Stimulated activated CD4-positive, alpha-beta T cell treated with anti-CD3 and anti-CD28 coated beads, TNF-alpha, amount 100 ng/mL, for 1 hour (primary cell): ENCODE measurements around the gene GNG13.
A peak's percentile ranks its signal among the peaks of the same experiment; 100 is the strongest.

ENCODE experiments used
- DNase-seq, 3 donors: peaks; one replicate each; pipeline ENCODE4 v3.0.0-alpha.2; 2020; ENCODE audit warnings: low read depth in 3 of 3, low spot score in 1 of 3

The GNG13 gene

DNA sequence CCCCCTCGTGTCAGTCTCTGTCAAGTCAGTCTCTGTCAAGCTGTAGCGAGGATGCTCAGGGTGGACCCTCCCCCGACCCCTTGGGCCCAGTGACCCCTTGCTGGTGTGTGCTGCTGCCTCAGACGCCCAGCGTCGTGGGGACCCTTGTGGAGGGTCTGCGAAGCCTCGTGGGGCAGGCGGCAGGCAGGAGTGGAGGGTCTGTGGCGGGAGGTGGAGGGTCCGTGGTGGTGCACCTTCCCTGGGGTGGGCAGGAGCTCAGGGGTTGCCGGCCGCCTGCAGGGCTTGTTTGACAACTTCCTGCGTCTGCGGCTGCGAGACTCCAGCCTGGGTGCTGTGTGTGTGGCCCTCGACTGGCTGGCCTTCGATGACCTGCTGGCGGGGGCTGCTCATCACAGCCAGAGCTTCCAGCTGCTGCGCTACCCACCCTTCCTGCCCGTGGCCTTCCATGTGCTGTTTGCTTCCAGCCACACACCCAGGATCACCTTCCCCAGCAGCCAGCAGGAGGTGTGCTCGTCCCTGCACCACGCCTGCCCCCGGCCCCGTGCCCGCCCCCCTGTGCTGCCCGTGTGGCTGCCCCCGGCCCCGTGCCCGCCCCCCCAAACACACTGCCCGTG lies 5.6 kb downstream of the GNG13 start:
- DNase-seq, result no peak

DNA sequence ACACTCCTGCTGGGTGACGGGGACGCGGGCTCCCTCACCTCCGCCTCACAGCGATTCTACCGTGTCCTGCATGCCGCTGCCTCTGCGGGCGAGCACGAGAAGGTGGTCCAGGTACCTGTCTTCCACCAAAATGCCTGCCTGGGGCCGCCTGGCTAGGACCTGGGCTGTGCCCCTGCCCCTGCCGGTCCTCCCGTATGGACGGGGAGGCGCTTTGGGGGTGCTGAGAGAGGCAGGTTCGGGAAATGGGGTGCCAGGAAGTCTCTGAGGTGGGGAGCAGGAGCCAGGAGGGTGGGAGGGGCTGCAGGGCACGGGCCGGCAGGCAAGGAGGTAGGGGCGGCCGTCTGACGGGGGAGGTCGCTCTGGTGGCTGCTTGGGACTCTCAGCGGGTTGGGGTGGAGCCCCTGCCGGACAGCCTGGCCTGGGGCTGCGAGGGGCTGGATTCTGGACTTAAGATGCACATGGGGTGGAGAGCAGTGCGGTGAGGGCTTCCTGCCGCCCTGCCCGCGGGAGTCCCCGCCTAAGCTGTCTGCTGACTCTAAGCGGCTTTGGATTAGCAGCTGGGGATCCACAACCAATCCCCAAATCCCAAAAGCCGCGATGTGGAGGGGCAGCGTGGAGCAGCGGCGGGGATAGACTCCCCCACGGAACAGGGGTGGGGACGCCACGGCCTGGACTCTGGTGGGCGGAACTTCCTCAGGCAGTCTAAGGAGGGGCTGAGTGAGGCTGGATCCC lies 6.3 kb downstream of the GNG13 start:
- no peak for DNase-seq

- DNase-seq, result no peak
Observed at GRCh38 chr16:793414-793813, 7.1 kb downstream of the GNG13 start.

DNA sequence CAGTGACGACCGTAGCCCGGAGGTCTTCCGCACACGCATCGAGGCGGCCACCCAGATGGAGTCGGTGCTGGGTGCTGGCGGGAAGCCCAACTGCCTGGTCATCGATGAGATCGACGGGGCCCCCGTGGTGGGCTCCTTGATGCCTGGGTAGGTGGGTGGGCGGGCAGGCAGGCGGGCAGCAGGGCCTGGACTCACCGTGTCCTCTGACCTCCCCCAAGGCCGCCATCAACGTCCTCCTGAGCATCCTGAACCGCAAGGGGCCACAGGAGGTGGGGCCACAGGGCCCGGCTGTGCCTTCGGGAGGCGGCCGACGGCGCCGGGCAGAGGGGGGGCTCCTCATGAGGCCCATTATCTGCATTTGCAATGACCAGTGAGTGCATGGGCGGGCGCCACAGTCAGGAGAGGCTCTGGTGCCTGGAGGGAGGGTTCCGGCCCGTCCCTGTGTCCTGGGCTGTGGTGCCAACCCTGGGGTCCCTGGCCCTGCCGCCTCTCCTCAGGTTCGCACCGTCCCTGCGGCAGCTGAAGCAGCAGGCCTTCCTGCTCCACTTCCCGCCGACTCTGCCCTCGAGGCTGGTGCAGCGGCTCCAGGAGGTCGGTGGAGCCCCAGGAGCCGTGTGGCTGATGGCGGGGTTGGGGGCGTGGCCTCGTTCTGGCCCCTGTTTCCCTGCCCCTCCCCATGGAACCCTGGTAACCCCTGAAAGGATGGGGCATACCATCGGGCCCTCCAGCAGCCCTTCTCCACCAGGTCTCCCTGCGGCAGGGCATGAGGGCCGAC lies 8.1 kb downstream of the GNG13 start:
- DNase-seq, result no peak

GRCh38 chr16:791131-791530 lies 9.4 kb downstream of the GNG13 start:
- no peak for DNase-seq

DNA sequence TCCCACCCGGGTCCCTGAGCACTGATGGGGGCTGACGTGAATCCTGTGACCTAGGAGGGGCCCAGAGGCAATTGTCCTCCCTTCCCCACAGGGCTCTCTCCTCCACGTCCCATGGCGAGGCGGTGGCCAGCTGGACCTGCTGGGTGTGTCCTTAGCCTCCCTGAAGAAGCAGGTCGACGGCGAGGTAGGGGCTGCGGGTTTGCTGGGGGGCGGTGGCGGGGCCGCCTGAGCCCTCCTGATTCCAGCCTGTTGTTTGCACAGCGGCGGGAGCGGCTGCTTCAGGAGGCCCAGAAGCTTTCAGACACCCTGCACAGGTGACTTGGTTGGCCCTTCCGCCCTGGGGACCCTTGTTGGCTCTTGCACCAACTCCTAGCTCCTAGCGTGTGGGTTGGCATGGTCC lies 10.4 kb downstream of the GNG13 start:
- DNase-seq, result no peak

DNA sequence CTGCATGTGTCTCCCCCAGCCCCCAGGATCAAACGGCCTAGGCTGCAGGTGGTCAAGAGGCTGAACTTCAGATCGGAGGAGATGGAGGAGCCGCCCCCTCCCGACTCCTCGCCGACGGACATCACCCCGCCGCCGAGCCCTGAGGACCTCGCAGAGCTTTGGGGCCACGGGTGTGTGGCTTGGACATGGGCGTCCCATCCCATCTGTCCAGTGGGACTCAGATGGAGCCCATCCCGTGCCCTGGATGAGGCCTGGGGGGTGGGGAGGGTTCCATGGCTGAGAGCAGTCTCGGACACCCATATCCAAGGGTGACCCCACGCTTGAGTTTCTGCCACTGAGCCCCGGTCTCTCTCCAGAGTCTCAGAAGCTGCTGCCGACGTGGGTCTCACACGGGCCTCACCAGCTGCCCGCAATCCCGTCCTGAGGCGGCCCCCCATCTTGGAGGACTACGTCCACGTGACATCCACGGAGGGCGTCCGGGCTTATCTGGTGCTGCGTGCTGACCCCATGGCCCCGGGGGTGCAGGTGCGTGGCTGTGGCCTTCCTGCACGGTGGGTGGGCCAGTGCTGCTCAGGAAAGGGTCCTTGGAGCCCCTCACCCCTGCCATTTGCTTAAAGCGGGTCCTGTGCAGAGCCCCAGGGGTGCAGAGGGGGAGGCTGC lies 11.2 kb downstream of the GNG13 start:
- no peak for DNase-seq

DNA sequence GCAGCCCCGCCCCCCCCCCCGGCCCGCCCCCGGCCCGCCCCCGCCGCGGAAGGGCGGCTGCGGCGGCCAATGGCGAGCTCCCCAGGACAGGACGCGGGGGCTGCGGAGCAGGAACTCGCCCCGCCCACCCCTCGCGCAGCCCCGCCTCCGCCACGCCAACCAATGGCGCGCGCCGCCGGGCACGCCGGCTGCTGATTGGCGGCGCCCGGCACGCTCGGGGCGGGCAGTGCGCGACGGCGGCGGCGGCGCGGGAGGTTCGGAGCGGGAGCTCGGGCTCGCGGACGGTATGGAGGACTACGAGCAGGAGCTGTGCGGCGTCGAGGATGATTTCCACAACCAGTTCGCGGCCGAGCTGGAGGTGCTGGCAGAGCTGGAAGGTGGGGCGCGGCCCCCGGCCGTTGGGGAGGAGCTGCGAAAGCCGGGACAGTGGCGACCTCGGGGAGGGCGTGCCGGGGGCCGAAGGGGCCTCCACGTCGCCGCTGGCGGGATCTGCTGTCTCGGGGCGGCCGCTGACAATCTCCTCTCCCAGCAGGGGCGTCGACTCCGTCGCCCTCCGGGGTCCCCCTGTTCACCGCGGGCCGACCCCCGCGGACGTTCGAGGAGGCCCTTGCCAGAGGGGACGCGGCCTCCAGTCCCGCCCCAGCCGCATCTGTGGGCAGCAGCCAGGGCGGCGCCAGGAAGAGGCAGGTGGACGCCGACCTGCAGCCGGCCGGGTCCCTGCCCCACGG lies 12.0 kb downstream of the GNG13 start, which contains the start of gene CHTF18:
Gene CHTF18, plus strand, starts transcription at position 222 of the 728 bp plus-strand sequence. Its CDS starts 65 bp downstream, at position 287.
- peak; percentile 81 to 94 (median 91) for DNase-seq

DNA sequence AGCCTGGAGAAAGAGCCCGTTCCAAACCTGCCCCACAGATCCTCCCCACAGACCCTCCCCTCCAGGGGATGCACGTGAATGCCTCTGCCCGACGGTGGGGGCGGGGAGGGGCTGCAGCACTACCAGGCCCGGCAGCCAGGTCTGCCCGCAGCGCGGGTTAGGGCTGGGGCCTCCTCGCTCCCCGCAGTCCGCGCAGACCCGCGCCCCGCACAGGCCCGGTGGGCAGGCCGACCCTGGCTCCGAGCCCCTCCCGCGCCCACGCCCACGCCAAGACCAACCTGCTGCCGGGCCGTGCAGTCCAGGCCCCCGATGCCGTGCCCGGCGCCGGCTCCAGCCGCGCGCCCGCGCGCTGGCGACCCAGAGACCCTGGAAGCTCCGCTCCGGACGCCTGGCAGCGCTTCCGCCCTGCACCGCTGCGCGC lies 12.5 kb downstream of the GNG13 start, which contains the start of gene RPUSD1:
Gene RPUSD1, minus strand, starts transcription at position 404 of the 421 bp plus-strand sequence. CDS start 644 bp downstream, outside the sequence.
- DNase-seq, result no peak

- DNase-seq, result no peak
Observed at GRCh38 chr16:787321-787966, 13.1 kb downstream of the GNG13 start.

GRCh38 chr16:785563-786535 lies 14.7 kb downstream of the GNG13 start:
- peak in 2 of 3 donors; percentile 57 to 72 for DNase-seq

DNA sequence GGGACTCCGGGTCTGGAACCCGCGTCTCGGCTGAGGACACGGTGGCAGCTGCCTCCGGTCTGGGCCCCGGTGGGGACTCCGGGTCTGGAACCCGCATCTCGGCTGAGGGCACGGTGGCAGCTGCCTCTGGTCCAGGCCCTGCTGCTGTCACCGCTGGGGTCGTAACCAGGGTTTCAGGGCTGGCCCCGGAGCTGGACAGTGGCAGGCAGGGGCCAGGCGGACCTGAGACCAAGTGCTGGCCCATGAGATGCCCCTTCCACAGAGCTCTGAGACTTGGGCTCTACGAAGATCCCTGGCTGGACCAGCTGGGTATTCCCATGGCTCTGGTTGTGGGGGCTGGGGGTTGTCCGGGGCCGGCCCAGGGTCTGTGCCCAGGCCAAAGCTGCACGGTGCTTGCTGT lies 16.1 kb downstream of the GNG13 start:
- DNase-seq, result no peak

GRCh38 chr16:783404-784161 lies 17.0 kb downstream of the GNG13 start:
- DNase-seq, result no peak

DNA sequence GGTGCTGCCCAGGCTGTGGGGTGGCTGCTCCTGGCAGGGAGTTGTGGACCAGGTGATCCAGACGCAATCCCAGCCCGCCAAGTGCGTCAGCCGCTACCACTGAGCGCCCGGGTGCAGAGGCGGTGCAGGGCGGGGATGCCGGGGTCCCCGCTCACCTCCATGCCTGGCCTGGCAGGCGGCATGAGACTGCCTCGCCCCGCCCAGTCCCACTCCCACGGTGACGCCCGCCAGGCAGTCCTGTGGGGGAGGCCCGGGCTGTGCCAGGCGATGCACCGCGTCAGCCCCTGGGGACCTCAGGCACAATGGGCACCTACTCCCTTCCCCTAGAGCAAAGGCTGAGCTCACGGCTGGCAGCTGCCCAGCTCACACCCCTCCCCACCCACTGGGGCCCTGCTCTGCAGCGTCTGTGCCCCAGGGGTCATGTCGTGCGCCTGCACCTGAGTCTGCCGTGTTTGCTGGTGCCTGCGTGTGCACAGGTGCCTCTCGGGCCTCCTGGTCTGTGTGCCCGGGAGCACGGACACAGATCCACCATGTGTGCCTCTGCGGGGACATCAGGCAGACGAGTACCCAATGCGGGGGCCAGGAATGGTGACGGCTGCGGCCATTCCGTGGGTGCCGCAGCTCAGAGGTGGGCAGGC lies 17.6 kb downstream of the GNG13 start:
- no peak for DNase-seq

- no peak for DNase-seq
Observed at GRCh38 chr16:782258-782657, 18.3 kb downstream of the GNG13 start.

DNA sequence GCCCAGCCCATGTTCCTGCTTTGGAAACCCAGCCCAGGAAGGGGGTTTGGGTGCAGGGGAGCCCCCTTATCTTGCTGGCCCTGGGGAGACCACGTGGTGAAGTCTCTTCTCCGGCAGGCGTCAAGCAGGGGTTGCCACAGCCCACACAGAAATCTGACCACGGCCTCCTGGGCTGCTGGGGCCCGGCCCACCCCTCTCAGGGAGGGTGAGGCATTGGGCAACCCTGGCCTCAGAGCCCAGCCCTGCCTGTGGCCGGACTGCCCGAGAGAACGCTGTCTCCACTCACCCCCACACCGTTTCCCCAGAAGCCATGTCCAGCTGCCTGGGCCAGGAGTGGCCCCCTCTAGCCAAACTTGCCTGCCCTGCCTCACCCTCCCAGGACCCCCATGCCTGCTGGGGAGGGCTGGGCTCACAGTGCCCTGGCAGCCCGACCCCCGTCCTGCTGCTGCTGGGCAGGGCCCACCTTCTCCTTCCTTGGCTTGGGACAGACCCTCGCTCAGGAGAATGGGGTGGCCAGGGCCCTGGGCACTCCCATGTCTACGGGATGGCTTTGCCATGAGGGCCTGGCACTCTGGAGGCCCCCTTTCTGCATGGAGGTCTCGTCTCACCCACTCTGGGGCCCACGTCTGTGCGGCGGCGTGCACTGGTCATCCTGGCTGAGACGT lies 19.1 kb downstream of the GNG13 start:
- DNase-seq, result no peak

DNA sequence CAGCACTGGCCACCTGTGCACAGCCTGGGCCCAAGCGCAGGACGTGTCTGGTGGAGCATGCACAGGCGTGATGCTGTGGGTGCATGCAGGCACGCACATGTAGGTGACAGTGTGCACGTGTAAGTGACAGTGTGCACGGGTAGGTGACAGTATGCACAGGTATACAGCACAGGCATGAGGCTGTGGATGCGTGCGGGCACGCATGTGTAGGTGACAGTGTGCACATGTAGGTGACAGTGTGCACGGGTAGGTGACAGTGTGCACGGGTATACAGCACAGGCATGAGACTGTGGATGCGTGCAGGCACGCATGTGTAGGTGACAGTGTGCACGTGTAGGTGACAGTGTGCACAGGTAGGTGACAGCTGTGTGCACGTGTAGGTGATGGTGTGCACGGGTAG lies 20.2 kb downstream of the GNG13 start:
- DNase-seq, result no peak
